ENCODE data around the gene ZC3H12D. TPM values are rescaled to one million over a fixed set of nuclear protein-coding genes. Genes with fewer than 3 reads are reported as not detected.

Gene ZC3H12D
- total RNA-seq, 2 experiments from 2014 or later = 6.0 to 6.1 TPM

GRCh38 chr6:149483849-149484655 lies 762 bp downstream of the ZC3H12D start:
- Mint-ChIP-seq H3K27ac (peak overlapping the region; percentile 95), H3K27me3 (ENCODE audit: low read depth) (no peaks in the 10 kb centered on the region), H3K36me3 (ENCODE audit: low read depth) (peaks cover 3% of the 10 kb centered on the region), H3K9me3 (ENCODE audit: insufficient read depth) (no peaks in the 10 kb centered on the region), H3K4me1 (ENCODE audit: low read depth) (peaks cover 62% of the 10 kb centered on the region), H3K4me3 (peak overlapping the region; percentile 84)
- ATAC-seq (no peak), DNase-seq (no peak)
- POLR2A ChIA-PET = interaction anchor here (0.7 to 3.3 kb wide), 12 partner anchors 9 to 408 kb away, joined by 3 to 26 read pairs (median 4); partner anchors contain the start of genes PPIL4 and TAB2
- CTCF ChIA-PET = interaction anchor here (1.0 to 3.9 kb wide), 13 partner anchors 10 to 456 kb away, joined by 3 to 24 read pairs (median 4); no protein-coding TSS in a partner anchor

GRCh38 chr6:149483334-149483725 lies 1.5 kb downstream of the ZC3H12D start:
- ChIA-PET POLR2A (interaction anchor here (0.8 to 3.0 kb wide), 8 partner anchors 10 to 408 kb away, joined by 3 to 13 read pairs (median 6); partner anchors contain the start of genes PPIL4 and TAB2), CTCF (interaction anchor here (0.9 to 3.9 kb wide), 8 partner anchors 10 to 455 kb away, joined by 3 to 24 read pairs (median 4); no protein-coding TSS in a partner anchor)
- peak overlapping the region; percentile 84 for H3K4me3 Mint-ChIP-seq
- H3K36me3 Mint-ChIP-seq (ENCODE audit: low read depth) = peaks cover 3% of the 10 kb centered on the region
- DNase-seq = no peak
- H3K27me3 Mint-ChIP-seq (ENCODE audit: low read depth) = no peaks in the 10 kb centered on the region
- H3K9me3 Mint-ChIP-seq (ENCODE audit: insufficient read depth) = no peaks in the 10 kb centered on the region
- H3K4me1 Mint-ChIP-seq (ENCODE audit: low read depth) = peaks cover 58% of the 10 kb centered on the region
- peak overlapping the region; percentile 95 for H3K27ac Mint-ChIP-seq
- no peak for ATAC-seq

- peaks cover 3% of the 10 kb centered on the region for H3K36me3 Mint-ChIP-seq (ENCODE audit: low read depth)
These were observed 2.1 kb downstream of the ZC3H12D start for GRCh38 chr6:149482545-149483333.

GRCh38 chr6:149480502-149481280 lies 4.1 kb downstream of the ZC3H12D start:
- POLR2A ChIA-PET = no interaction called here

More at GRCh38 chr6:149482545-149483333, 2.1 kb downstream of the ZC3H12D start:
- Mint-ChIP-seq H3K27me3 (ENCODE audit: low read depth) (no peaks in the 10 kb centered on the region), H3K4me1 (ENCODE audit: low read depth) (peaks cover 58% of the 10 kb centered on the region), H3K9me3 (ENCODE audit: insufficient read depth) (no peaks in the 10 kb centered on the region), H3K4me3 (peak overlapping the region; percentile 84), H3K27ac (peak overlapping the region; percentile 96)
- ChIA-PET POLR2A (interaction anchor here (0.6 to 3.0 kb wide), 5 partner anchors 29 to 451 kb away, joined by 3 to 13 read pairs (median 4); partner anchors contain the start of gene PPIL4), CTCF (interaction anchor here (0.9 to 3.9 kb wide), 7 partner anchors 9 to 454 kb away, joined by 3 to 24 read pairs (median 4); no protein-coding TSS in a partner anchor)
- DNase-seq (peak; percentile 42), ATAC-seq (peak; percentile 22)

GRCh38 chr6:149478631-149479314 lies 6.0 kb downstream of the ZC3H12D start:
- H3K36me3 Mint-ChIP-seq (ENCODE audit: low read depth) = peaks cover 3% of the 10 kb centered on the region
- DNase-seq (no peak), ATAC-seq (no peak)
- H3K4me1 Mint-ChIP-seq (ENCODE audit: low read depth) = peaks cover 37% of the 10 kb centered on the region
- CTCF ChIA-PET = interaction anchor here (1.2 kb wide), 1 partner anchor 47 kb away, joined by 6 read pairs; no protein-coding TSS in a partner anchor
- H3K27ac Mint-ChIP-seq = no peak overlapping the region
- POLR2A ChIA-PET = interaction anchor here (0.6 kb wide), 1 partner anchor 11 kb away, joined by 3 read pairs; no protein-coding TSS in a partner anchor
- no peaks in the 10 kb centered on the region for H3K27me3 Mint-ChIP-seq (ENCODE audit: low read depth)
- H3K9me3 Mint-ChIP-seq (ENCODE audit: insufficient read depth) = no peaks in the 10 kb centered on the region
- no peak overlapping the region for H3K4me3 Mint-ChIP-seq

More at GRCh38 chr6:149480502-149481280, 4.1 kb downstream of the ZC3H12D start:
- DNase-seq (no peak), ATAC-seq (no peak)
- Mint-ChIP-seq H3K4me1 (ENCODE audit: low read depth) (peaks cover 52% of the 10 kb centered on the region), H3K27ac (peak overlapping the region; percentile 96), H3K36me3 (ENCODE audit: low read depth) (peaks cover 3% of the 10 kb centered on the region), H3K4me3 (peak overlapping the region; percentile 84), H3K9me3 (ENCODE audit: insufficient read depth) (no peaks in the 10 kb centered on the region), H3K27me3 (ENCODE audit: low read depth) (no peaks in the 10 kb centered on the region)
- CTCF ChIA-PET = no interaction called here

- H3K27ac Mint-ChIP-seq = no peak overlapping the region
- peaks cover 3% of the 10 kb centered on the region for H3K36me3 Mint-ChIP-seq (ENCODE audit: low read depth)
- H3K9me3 Mint-ChIP-seq (ENCODE audit: insufficient read depth) = no peaks in the 10 kb centered on the region
- DNase-seq = no peak
- no peak overlapping the region for H3K4me3 Mint-ChIP-seq
- CTCF ChIA-PET = interaction anchor here (0.6 kb wide), 1 partner anchor 40 kb away, joined by 3 read pairs; no protein-coding TSS in a partner anchor
- POLR2A ChIA-PET = no interaction called here
- ATAC-seq = no peak
- H3K4me1 Mint-ChIP-seq (ENCODE audit: low read depth) = peaks cover 39% of the 10 kb centered on the region
- H3K27me3 Mint-ChIP-seq (ENCODE audit: low read depth) = no peaks in the 10 kb centered on the region
These were observed 7.3 kb downstream of the ZC3H12D start for GRCh38 chr6:149477544-149477943.

GRCh38 chr6:149476789-149477455 lies 7.9 kb downstream of the ZC3H12D start:
- ATAC-seq = no peak
- Mint-ChIP-seq H3K4me1 (ENCODE audit: low read depth) (peaks cover 40% of the 10 kb centered on the region), H3K9me3 (ENCODE audit: insufficient read depth) (no peaks in the 10 kb centered on the region), H3K27me3 (ENCODE audit: low read depth) (no peaks in the 10 kb centered on the region), H3K36me3 (ENCODE audit: low read depth) (peaks cover 3% of the 10 kb centered on the region), H3K4me3 (no peak overlapping the region), H3K27ac (no peak overlapping the region)
- DNase-seq = no peak
- ChIA-PET POLR2A (no interaction called here), CTCF (no interaction called here)

GRCh38 chr6:149474108-149474935 lies 10.5 kb downstream of the ZC3H12D start:
- no peak overlapping the region for H3K27ac Mint-ChIP-seq
- ATAC-seq = no peak
- CTCF ChIA-PET = interaction anchor here (0.7 to 3.1 kb wide), 9 partner anchors 10 to 446 kb away, joined by 3 to 28 read pairs (median 3); partner anchors contain the start of gene ZC3H12D
- no peaks in the 10 kb centered on the region for H3K27me3 Mint-ChIP-seq (ENCODE audit: low read depth)
- no peak overlapping the region for H3K4me3 Mint-ChIP-seq
- H3K4me1 Mint-ChIP-seq (ENCODE audit: low read depth) = peaks cover 26% of the 10 kb centered on the region
- POLR2A ChIA-PET = interaction anchor here (0.5 to 1.1 kb wide), 2 partner anchors 7 to 20 kb away, joined by 3 read pairs; no protein-coding TSS in a partner anchor
- no peak for DNase-seq
- no peaks in the 10 kb centered on the region for H3K9me3 Mint-ChIP-seq (ENCODE audit: insufficient read depth)
- no peaks in the 10 kb centered on the region for H3K36me3 Mint-ChIP-seq (ENCODE audit: low read depth)

- Mint-ChIP-seq H3K27me3 (ENCODE audit: low read depth) (no peaks in the 10 kb centered on the region), H3K27ac (no peak overlapping the region), H3K4me1 (ENCODE audit: low read depth) (peaks cover 32% of the 10 kb centered on the region), H3K4me3 (no peak overlapping the region), H3K36me3 (ENCODE audit: low read depth) (no peaks in the 10 kb centered on the region), H3K9me3 (ENCODE audit: insufficient read depth) (no peaks in the 10 kb centered on the region)
- no peak for DNase-seq
- POLR2A ChIA-PET = interaction anchor here (0.6 to 1.1 kb wide), 3 partner anchors 11 to 46 kb away, joined by 3 to 4 read pairs (median 3); partner anchors contain the start of gene ZC3H12D
- no peak for ATAC-seq
- CTCF ChIA-PET = interaction anchor here (0.7 to 3.1 kb wide), 9 partner anchors 11 to 44 kb away, joined by 3 to 28 read pairs (median 3); partner anchors contain the start of gene ZC3H12D
These were observed 11.4 kb downstream of the ZC3H12D start for GRCh38 chr6:149473080-149474052.
